ENCODE results near the gene CMSS1.
"Not testable (repeated sequence)": the region's sequence is repeated elsewhere in the genome, so short reads cannot be mapped to it uniquely, and the experiment has no call there.

GRCh38 chr3:100229188-100229587, 411.5 kb downstream of the CMSS1 start:
- TF ChIP-seq, protein P1, sequence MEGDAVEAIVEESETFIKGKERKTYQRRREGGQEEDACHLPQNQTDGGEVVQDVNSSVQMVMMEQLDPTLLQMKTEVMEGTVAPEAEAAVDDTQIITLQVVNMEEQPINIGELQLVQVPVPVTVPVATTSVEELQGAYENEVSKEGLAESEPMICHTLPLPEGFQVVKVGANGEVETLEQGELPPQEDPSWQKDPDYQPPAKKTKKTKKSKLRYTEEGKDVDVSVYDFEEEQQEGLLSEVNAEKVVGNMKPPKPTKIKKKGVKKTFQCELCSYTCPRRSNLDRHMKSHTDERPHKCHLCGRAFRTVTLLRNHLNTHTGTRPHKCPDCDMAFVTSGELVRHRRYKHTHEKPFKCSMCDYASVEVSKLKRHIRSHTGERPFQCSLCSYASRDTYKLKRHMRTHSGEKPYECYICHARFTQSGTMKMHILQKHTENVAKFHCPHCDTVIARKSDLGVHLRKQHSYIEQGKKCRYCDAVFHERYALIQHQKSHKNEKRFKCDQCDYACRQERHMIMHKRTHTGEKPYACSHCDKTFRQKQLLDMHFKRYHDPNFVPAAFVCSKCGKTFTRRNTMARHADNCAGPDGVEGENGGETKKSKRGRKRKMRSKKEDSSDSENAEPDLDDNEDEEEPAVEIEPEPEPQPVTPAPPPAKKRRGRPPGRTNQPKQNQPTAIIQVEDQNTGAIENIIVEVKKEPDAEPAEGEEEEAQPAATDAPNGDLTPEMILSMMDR (IDR thresholded peaks at IDR 0.05; ENCODE audit: low read length) = not testable (repeated sequence)
- not testable (repeated sequence) for TF ChIP-seq EZH2 (optimal IDR thresholded peaks at IDR 0.05; ENCODE audit: low read depth, low read length); EZH2phosphoT487 (IDR thresholded peaks at IDR 0.05; ENCODE audit: low read length)

Measured in MM.1S (cell line).